Measurements from ENCODE around the gene KRTAP10-11. TPM values are rescaled to one million over a fixed set of nuclear protein-coding genes. Genes with fewer than 3 reads are reported as not detected.
"Not testable (repeated sequence)": the region's sequence is repeated elsewhere in the genome, so short reads cannot be mapped to it uniquely, and the experiment has no call there.

KRTAP10-11 gene
- total RNA-seq, 1 donor from 2014 or later = not detected

DNA sequence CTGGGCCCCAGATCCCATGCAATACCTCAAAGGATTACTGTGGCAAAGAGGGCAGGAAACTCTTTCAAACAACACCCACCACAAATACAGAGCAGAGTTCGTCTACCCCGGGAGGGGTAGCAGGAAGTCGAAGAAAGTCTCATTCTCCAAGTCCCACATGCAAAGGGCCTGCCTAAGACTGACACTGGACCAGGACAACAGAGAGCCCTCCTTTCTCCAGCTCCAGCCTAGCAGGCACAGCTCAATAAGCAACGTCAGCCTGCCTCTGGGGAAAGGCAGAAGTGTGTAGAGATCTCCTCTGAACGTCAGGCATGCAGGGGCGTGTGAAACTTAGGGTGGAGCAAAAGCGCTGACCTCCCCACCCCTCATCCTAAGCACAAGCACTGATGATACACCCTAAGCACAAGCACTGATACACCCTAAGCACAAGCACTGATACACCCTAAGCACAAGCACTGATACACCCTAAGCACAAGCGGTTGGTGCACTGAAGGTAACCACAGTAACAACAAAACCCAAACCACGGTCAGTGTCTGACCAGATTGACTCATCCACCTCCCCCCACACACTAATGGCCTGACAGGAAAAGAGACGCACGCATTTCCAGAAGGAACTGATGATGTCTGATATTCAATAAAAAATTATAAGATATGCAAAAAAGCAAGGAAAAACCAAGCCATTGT lies 12.8 kb downstream of the KRTAP10-11 start:
- Histone ChIP-seq H3K9ac (ENCODE audit: low read length) (no peak overlapping the region), H3K27me3 (ENCODE audit: insufficient read depth, low read length) (no peaks in the 10 kb centered on the region), H3K36me3 (ENCODE audit: insufficient read depth, low read length) (no peaks in the 10 kb centered on the region), H3K79me2 (ENCODE audit: insufficient read depth, low read length) (no peaks in the 10 kb centered on the region), H2AFZ (ENCODE audit: low read depth, low read length) (no peak overlapping the region), H3K4me3 (ENCODE audit: insufficient read depth, low read depth, low read length) (no peak overlapping the region), H3K27ac (ENCODE audit: low read depth, low read length) (no peak overlapping the region), H4K20me1 (ENCODE audit: insufficient read depth, low read length) (no peaks in the 10 kb centered on the region), H3K4me1 (ENCODE audit: insufficient read depth, low read length) (no peaks in the 10 kb centered on the region), H3K4me2 (ENCODE audit: low read length) (no peak overlapping the region), H3K9me3 (ENCODE audit: insufficient read depth, low read depth, low read length) (no peaks in the 10 kb centered on the region)
- peaks cover 2% of the 10 kb centered on the region for H3K36me3 Mint-ChIP-seq (ENCODE audit: low read depth, unreplicated experiment)
- TF ChIP-seq, protein P1, sequence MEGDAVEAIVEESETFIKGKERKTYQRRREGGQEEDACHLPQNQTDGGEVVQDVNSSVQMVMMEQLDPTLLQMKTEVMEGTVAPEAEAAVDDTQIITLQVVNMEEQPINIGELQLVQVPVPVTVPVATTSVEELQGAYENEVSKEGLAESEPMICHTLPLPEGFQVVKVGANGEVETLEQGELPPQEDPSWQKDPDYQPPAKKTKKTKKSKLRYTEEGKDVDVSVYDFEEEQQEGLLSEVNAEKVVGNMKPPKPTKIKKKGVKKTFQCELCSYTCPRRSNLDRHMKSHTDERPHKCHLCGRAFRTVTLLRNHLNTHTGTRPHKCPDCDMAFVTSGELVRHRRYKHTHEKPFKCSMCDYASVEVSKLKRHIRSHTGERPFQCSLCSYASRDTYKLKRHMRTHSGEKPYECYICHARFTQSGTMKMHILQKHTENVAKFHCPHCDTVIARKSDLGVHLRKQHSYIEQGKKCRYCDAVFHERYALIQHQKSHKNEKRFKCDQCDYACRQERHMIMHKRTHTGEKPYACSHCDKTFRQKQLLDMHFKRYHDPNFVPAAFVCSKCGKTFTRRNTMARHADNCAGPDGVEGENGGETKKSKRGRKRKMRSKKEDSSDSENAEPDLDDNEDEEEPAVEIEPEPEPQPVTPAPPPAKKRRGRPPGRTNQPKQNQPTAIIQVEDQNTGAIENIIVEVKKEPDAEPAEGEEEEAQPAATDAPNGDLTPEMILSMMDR (IDR thresholded peaks at IDR 0.05; ENCODE audit: insufficient read depth, low read depth, low read length) = no peak
- no peak for TF ChIP-seq EZH2 (IDR thresholded peaks at IDR 0.05; ENCODE audit: insufficient read depth, low read length)
- peak overlapping the region; percentile 40 for H3K4me3 Mint-ChIP-seq (ENCODE audit: unreplicated experiment)
- DNase-seq (ENCODE audit: low read depth) (no peak), FAIRE-seq (no peak)
- peaks cover 29% of the 10 kb centered on the region for H3K9me3 Mint-ChIP-seq (ENCODE audit: unreplicated experiment)
- peak overlapping the region; percentile 11 for H3K27ac Mint-ChIP-seq (ENCODE audit: unreplicated experiment)
- peaks cover 23% of the 10 kb centered on the region for H3K27me3 Mint-ChIP-seq (ENCODE audit: low read depth, unreplicated experiment)
- H3K4me1 Mint-ChIP-seq (ENCODE audit: low read depth, unreplicated experiment) = peaks cover 7% of the 10 kb centered on the region

DNA sequence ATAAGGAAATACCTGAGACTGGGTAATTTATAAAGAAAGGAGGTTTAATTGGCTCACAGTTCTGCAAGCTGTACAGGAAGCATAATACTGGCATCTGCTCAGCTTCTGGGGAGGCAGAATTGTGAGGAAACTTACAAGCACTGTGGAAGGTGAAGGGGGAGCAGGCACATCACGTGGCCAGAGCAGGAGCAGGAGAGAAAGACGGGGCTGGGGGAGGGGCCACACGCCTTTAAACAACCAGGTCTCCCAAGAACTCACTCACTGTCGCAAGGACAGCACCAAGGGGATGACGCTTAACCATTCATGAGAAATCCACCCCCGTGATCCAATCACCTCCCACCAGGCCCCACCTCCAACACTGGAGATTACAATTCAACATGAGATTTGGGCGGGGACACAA lies 15.4 kb downstream of the KRTAP10-11 start:
- not testable (repeated sequence) for H2AFZ ChIP-seq (ENCODE audit: low read depth, low read length); H3K9me3 ChIP-seq (ENCODE audit: insufficient read depth, low read depth, low read length); H3K9ac ChIP-seq (ENCODE audit: low read length); H4K20me1 ChIP-seq (ENCODE audit: insufficient read depth, low read length); H3K4me1 Mint-ChIP-seq (ENCODE audit: low read depth, unreplicated experiment); H3K27ac ChIP-seq (ENCODE audit: low read depth, low read length); H3K36me3 ChIP-seq (ENCODE audit: insufficient read depth, low read length); H3K4me1 ChIP-seq (ENCODE audit: insufficient read depth, low read length); H3K27ac Mint-ChIP-seq (ENCODE audit: unreplicated experiment); H3K36me3 Mint-ChIP-seq (ENCODE audit: low read depth, unreplicated experiment); DNase-seq (ENCODE audit: low read depth); H3K4me2 ChIP-seq (ENCODE audit: low read length); H3K79me2 ChIP-seq (ENCODE audit: insufficient read depth, low read length); FAIRE-seq; H3K4me3 ChIP-seq (ENCODE audit: insufficient read depth, low read depth, low read length); H3K27me3 ChIP-seq (ENCODE audit: insufficient read depth, low read length); H3K4me3 Mint-ChIP-seq (ENCODE audit: unreplicated experiment)
- peaks cover 15% of the 10 kb centered on the region for H3K9me3 Mint-ChIP-seq (ENCODE audit: unreplicated experiment)
- peaks cover 19% of the 10 kb centered on the region for H3K27me3 Mint-ChIP-seq (ENCODE audit: low read depth, unreplicated experiment)

DNA sequence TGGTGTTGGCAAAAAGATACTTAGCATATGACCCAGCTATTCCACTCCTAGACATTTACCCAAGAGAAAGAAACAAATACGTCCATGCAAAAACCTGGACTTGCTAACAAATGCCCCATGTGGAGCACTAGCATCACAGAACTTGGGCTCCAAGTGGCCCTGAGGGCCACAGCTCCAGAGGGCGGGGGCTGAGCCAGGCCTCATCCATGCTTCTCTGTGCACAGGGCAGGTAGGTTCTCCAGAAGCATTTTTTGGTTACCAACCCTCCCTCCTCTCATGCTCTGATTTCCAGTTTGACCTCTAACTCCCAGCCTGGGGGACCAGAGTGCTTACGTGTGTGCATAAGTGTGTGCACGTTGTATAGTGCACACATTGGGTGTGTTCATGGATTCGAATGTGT lies 18.5 kb downstream of the KRTAP10-11 start:
- Histone ChIP-seq H3K27ac (ENCODE audit: low read depth, low read length) (no peak overlapping the region), H3K4me3 (ENCODE audit: insufficient read depth, low read depth, low read length) (no peak overlapping the region), H3K9ac (ENCODE audit: low read length) (no peak overlapping the region), H3K4me2 (ENCODE audit: low read length) (no peak overlapping the region), H3K27me3 (ENCODE audit: insufficient read depth, low read length) (no peaks in the 10 kb centered on the region), H4K20me1 (ENCODE audit: insufficient read depth, low read length) (no peaks in the 10 kb centered on the region), H3K36me3 (ENCODE audit: insufficient read depth, low read length) (no peaks in the 10 kb centered on the region), H3K79me2 (ENCODE audit: insufficient read depth, low read length) (no peaks in the 10 kb centered on the region), H3K4me1 (ENCODE audit: insufficient read depth, low read length) (no peaks in the 10 kb centered on the region), H2AFZ (ENCODE audit: low read depth, low read length) (no peak overlapping the region), H3K9me3 (ENCODE audit: insufficient read depth, low read depth, low read length) (peaks cover 4% of the 10 kb centered on the region)
- H3K36me3 Mint-ChIP-seq (ENCODE audit: low read depth, unreplicated experiment) = no peaks in the 10 kb centered on the region
- H3K9me3 Mint-ChIP-seq (ENCODE audit: unreplicated experiment) = peaks cover 14% of the 10 kb centered on the region
- no peak for FAIRE-seq
- no peaks in the 10 kb centered on the region for H3K4me1 Mint-ChIP-seq (ENCODE audit: low read depth, unreplicated experiment)
- no peak overlapping the region for H3K4me3 Mint-ChIP-seq (ENCODE audit: unreplicated experiment)
- no peak for DNase-seq (ENCODE audit: low read depth)
- H3K27ac Mint-ChIP-seq (ENCODE audit: unreplicated experiment) = no peak overlapping the region
- TF ChIP-seq EZH2 (IDR thresholded peaks at IDR 0.05; ENCODE audit: insufficient read depth, low read length) = no peak
- TF ChIP-seq, protein P1 (IDR thresholded peaks at IDR 0.05; ENCODE audit: insufficient read depth, low read depth, low read length) = no peak
- H3K27me3 Mint-ChIP-seq (ENCODE audit: low read depth, unreplicated experiment) = peaks cover 10% of the 10 kb centered on the region

All from astrocyte (in vitro differentiated cells and primary cell).